HepG2 (cell line): Measurements from ENCODE around the gene RAG2. TPM values are rescaled to one million over a fixed set of nuclear protein-coding genes. Genes with fewer than 3 reads are reported as not detected.

ENCODE experiments used
- ATAC-seq: fragments of 200-7000 bp; cut with Tn5 transposase; 3 replicates; pipeline ENCODE4 v1.9.1; 2020; ENCODE audit warnings: mild to moderate bottlenecking, moderate library complexity
- BruUV-seq: library from RNA; stranded (reverse); fragments of 400-500 nt; replicated peaks from 2 replicates; lab custom pipeline; 2021; lab: Mats Ljungman, UMichigan
- CTCF ChIA-PET: fragments of 300-600 bp; formaldehyde crosslinking; extraction: SDS; loops from one replicate; lab custom pipeline; 2021; ENCODE audit warnings: low total read pairs, inconsistent platforms, low intra/inter-chr PET ratio; lab: Yijun Ruan, JAX
- POLR2A ChIA-PET: fragments of 350-600 bp; sonication (Branson Sonifier 250); formaldehyde crosslinking; loops from one replicate; lab custom pipeline; 2020; ENCODE audit warnings: antibody characterized with exemption, inconsistent platforms; lab: Yijun Ruan, JAX
- DNase-seq: peaks from one replicate; pipeline ENCODE4 v3.0.0-alpha.2; 2015; ENCODE audit warnings: low spot score
- FAIRE-seq: peaks from 3 replicates; lab custom pipeline; 2011; peaks lifted over from hg19 to GRCh38; lab: Jason Lieb, UNC
- H2AFZ ChIP-seq: one replicate; pipeline ENCODE4 v1.6.1; 2011; ENCODE audit warnings: low read length, inconsistent platforms
- H3K27ac ChIP-seq: fragments of 300-600 bp; 3 replicates; pipeline ENCODE4 v1.8.0; 2011; ENCODE audit warnings: mixed run types, mild to moderate bottlenecking, mixed read lengths, low read length, inconsistent platforms; ENCODE audit not compliant: insufficient read depth; ENCODE audit errors: extremely low read length
- H3K27me3 ChIP-seq, 2 experiments: fragments of 200-600 bp in 1 of 2; 2 replicates in 1 of 2; 3 replicates in 1 of 2; pipeline versions ENCODE4 v1.6.0 to v1.8.0; 2011; ENCODE audit warnings: low read length in 2 of 2, mild to moderate bottlenecking in 2 of 2, moderate library complexity in 2 of 2, inconsistent platforms in 1 of 2; ENCODE audit not compliant: insufficient read depth in 2 of 2, control insufficient read depth in 1 of 2
- H3K36me3 ChIP-seq, 2 experiments: fragments of 200-600 bp in 1 of 2; replicated peaks in 1 of 2; 2 replicates in 1 of 2; 3 replicates in 1 of 2; pipeline versions ENCODE4 v1.5.1 to v1.8.0; 2011; ENCODE audit warnings: low read length in 2 of 2, inconsistent platforms in 1 of 2; ENCODE audit not compliant: insufficient read depth in 2 of 2, control insufficient read depth in 1 of 2
- H3K4me1 ChIP-seq: 2 replicates; pipeline ENCODE4 v1.5.1; 2012; ENCODE audit warnings: low read length, inconsistent platforms; ENCODE audit not compliant: insufficient read depth
- H3K4me2 ChIP-seq: 2 replicates; pipeline ENCODE4 v1.6.0; 2011; ENCODE audit warnings: low read depth, low read length, inconsistent platforms
- H3K4me3 ChIP-seq, 3 experiments: fragments of 200-600 bp in 1 of 3; sonication (generic), shearing (Covaris generic) in 1 of 3; replicated peaks in 1 of 3; 2 replicates each; pipeline ENCODE4 v1.5.1; 2011 to 2016; ENCODE audit warnings: low read length in 3 of 3, inconsistent platforms in 2 of 3, low read depth in 2 of 3, mild to moderate bottlenecking in 2 of 3, control low read depth in 1 of 3, mixed read lengths in 1 of 3; ENCODE audit not compliant: insufficient read depth in 1 of 3
- H3K79me2 ChIP-seq: one replicate; pipeline ENCODE4 v1.6.1; 2011; ENCODE audit warnings: low read length, inconsistent platforms; ENCODE audit not compliant: insufficient read depth
- H3K9ac ChIP-seq: 2 replicates; pipeline ENCODE4 v1.6.0; 2011; ENCODE audit warnings: mild to moderate bottlenecking, low read depth, low read length, inconsistent platforms; ENCODE audit not compliant: insufficient read depth
- H3K9me3 ChIP-seq: 2 replicates; pipeline ENCODE4 v1.5.1; 2012; ENCODE audit warnings: mild to moderate bottlenecking, low read length
- H4K20me1 ChIP-seq: 2 replicates; pipeline ENCODE4 v1.6.0; 2011; ENCODE audit warnings: inconsistent platforms, mild to moderate bottlenecking, low read length, moderate library complexity; ENCODE audit not compliant: insufficient read depth
- BCL3 ChIP-seq: sonication (generic); formaldehyde crosslinking; IDR thresholded peaks from 2 replicates; pipeline ENCODE4 v1.5.1; 2020; ENCODE audit warnings: mild to moderate bottlenecking, missing genetic modification reagents, moderate library complexity
- DPF2 ChIP-seq: sonication (generic); formaldehyde crosslinking; IDR thresholded peaks from 2 replicates; pipeline ENCODE4 v1.4.0; 2020; ENCODE audit warnings: mild to moderate bottlenecking, low read depth, missing genetic modification reagents, borderline replicate concordance
- DR1 ChIP-seq: sonication (generic); formaldehyde crosslinking; IDR thresholded peaks from 2 replicates; pipeline ENCODE4 v1.8.0; 2021; ENCODE audit warnings: mild to moderate bottlenecking, missing genetic modification reagents, inconsistent platforms
- ELK4 ChIP-seq: sonication (generic); formaldehyde crosslinking; IDR thresholded peaks from 2 replicates; pipeline ENCODE4 v1.9.0; 2021; ENCODE audit warnings: missing genetic modification reagents, borderline replicate concordance
- JUN ChIP-seq: sonication (generic); formaldehyde crosslinking; IDR thresholded peaks from 2 replicates; pipeline ENCODE4 v1.4.0; 2020; ENCODE audit warnings: mild to moderate bottlenecking, missing genetic modification reagents
- KLF12 ChIP-seq: sonication (generic); formaldehyde crosslinking; IDR thresholded peaks from 2 replicates; pipeline ENCODE4 v1.4.0; 2020; ENCODE audit warnings: missing genetic modification reagents, borderline replicate concordance
- PAWR ChIP-seq: sonication (generic); formaldehyde crosslinking; IDR thresholded peaks from 2 replicates; pipeline ENCODE4 v1.4.0; 2020; ENCODE audit warnings: missing genetic modification reagents, mild to moderate bottlenecking, borderline replicate concordance
- THAP8 ChIP-seq: sonication (generic); formaldehyde crosslinking; IDR thresholded peaks from 2 replicates; pipeline ENCODE4 v1.5.1; 2020; ENCODE audit warnings: missing genetic modification reagents, mild to moderate bottlenecking, borderline replicate concordance
- ZBTB10 ChIP-seq: sonication (generic); formaldehyde crosslinking; IDR thresholded peaks from 2 replicates; pipeline ENCODE4 v1.4.0; 2020; ENCODE audit warnings: missing genetic modification reagents, borderline replicate concordance
- ZFP62 ChIP-seq: sonication (generic); formaldehyde crosslinking; IDR thresholded peaks from 2 replicates; pipeline ENCODE4 v1.4.0; 2020; ENCODE audit warnings: missing genetic modification reagents
- ZFP91 ChIP-seq: sonication (generic); formaldehyde crosslinking; IDR thresholded peaks from 2 replicates; pipeline ENCODE4 v1.9.0; 2022; ENCODE audit warnings: missing genetic modification reagents, mild to moderate bottlenecking, borderline replicate concordance
- ZNF354B ChIP-seq: sonication (generic); formaldehyde crosslinking; IDR thresholded peaks from 2 replicates; pipeline ENCODE4 v1.8.0; 2022; ENCODE audit warnings: mild to moderate bottlenecking, missing genetic modification reagents
- ZNF451 ChIP-seq: sonication (generic); formaldehyde crosslinking; IDR thresholded peaks from 2 replicates; pipeline ENCODE4 v1.5.0; 2020; ENCODE audit warnings: mild to moderate bottlenecking, missing genetic modification reagents
- ZNF652 ChIP-seq: IDR thresholded peaks from 2 replicates; pipeline ENCODE4 v1.6.1; 2016; ENCODE audit warnings: low read depth, borderline replicate concordance
- ZNF674 ChIP-seq: sonication (generic); formaldehyde crosslinking; IDR thresholded peaks from 2 replicates; pipeline ENCODE4 v1.5.0; 2020; ENCODE audit warnings: low read depth, mild to moderate bottlenecking, missing genetic modification reagents
- ZNF720 ChIP-seq: sonication (generic); formaldehyde crosslinking; IDR thresholded peaks from 2 replicates; pipeline ENCODE4 v1.4.0; 2020; ENCODE audit warnings: missing genetic modification reagents
- ZNF878 ChIP-seq: sonication (generic); formaldehyde crosslinking; IDR thresholded peaks from 2 replicates; pipeline ENCODE4 v1.8.1; 2023; ENCODE audit warnings: mild to moderate bottlenecking, missing genetic modification reagents, moderate library complexity
- WGBS: methylation state at CpG from one replicate; pipeline ENCODE4 v1.1.6; 2017; ENCODE audit warnings: low lambda C conversion rate; 5-methylcytosine and 5-hydroxymethylcytosine counted together
- in situ Hi-C: cut with HindIII; loops from 2 replicates; pipeline ENCODE4 v1.10.0; 2017; ENCODE audit warnings: low pct_unique_long_range_greater_than_20kb; ENCODE audit not compliant: extremely low pct_ligation_motif_present
- intact Hi-C: fragments of 100-400 bp; cut with micrococcal nuclease; formaldehyde crosslinking; loops from one replicate; pipeline ENCODE4 v1.10.0; 2022; ENCODE audit not compliant: unreplicated experiment
- polyA plus RNA-seq, 8 experiments: library from polyadenylated mRNA; depleted of rRNA in 3 of 8; stranded (reverse) in 7 of 8; unstranded in 1 of 8; fragments of >200 nt; fragmentation: Illumina TruSeq in 4 of 8; extraction: Trizol in 4 of 8; gene quantifications; 2 replicates each; pipeline versions ENCODE4 v1.2.1 to v1.2.3, GENCODE V29; 2011 to 2016; ENCODE audit warnings: low read depth in 4 of 8, missing spikeins in 1 of 8, mixed read lengths in 1 of 8; ENCODE audit not compliant: insufficient read depth in 1 of 8
- total RNA-seq, 5 experiments: library from RNA; depleted of rRNA; stranded (reverse); fragments of >200 nt; fragmentation: Illumina TruSeq; extraction: Trizol; gene quantifications; 2 replicates each; pipeline ENCODE4 v1.2.3, GENCODE V29; 2016; ENCODE audit warnings: low read depth in 1 of 5

RAG2 gene
- total and polyA plus RNA-seq, 2 of the 13 experiments (the other 11 are each of a cell fraction or from before 2014, with no cell fraction given) = not detected

GRCh38 chr11:36628765-36629244 is 30.8 kb upstream of the RAG2 start (continued):
- TF ChIP-seq THAP8 (CRISPR knock-in tag) (no peak), DR1 (CRISPR knock-in tag) (no peak), ZNF720 (CRISPR knock-in tag) (no peak), DPF2 (no peak), ZNF354B (CRISPR knock-in tag) (no peak), JUN (CRISPR knock-in tag) (no peak)

- in situ Hi-C loops = no loop called here
- ChIA-PET CTCF (no interaction called here), POLR2A (no interaction called here)
- H3K9me3 ChIP-seq = no peaks in the 10 kb centered on the region
- no TSS peak for BruUV-seq
- no peaks in the 10 kb centered on the region for H3K27me3 ChIP-seq
- H3K4me2 ChIP-seq = no peak overlapping the region
- H4K20me1 ChIP-seq = no peaks in the 10 kb centered on the region
- ATAC-seq (no peak), DNase-seq (no peak), FAIRE-seq (no peak)
- no peaks in the 10 kb centered on the region for H3K36me3 ChIP-seq
- no peak overlapping the region for H2AFZ ChIP-seq
- H3K27ac ChIP-seq = no peak overlapping the region
- no peak overlapping the region for H3K9ac ChIP-seq
- intact Hi-C loops = no loop called here
- H3K4me1 ChIP-seq = no peaks in the 10 kb centered on the region
- H3K4me3 ChIP-seq = no peak overlapping the region
- no peaks in the 10 kb centered on the region for H3K79me2 ChIP-seq
- WGBS = 49% methylated on average over 5 of the region's 5 CpGs
- no peak for TF ChIP-seq PAWR
- TF ChIP-seq ZFP91 (CRISPR knock-in tag) = no peak
- TF ChIP-seq BCL3 (CRISPR knock-in tag) = no peak
- no peak for TF ChIP-seq KLF12
- TF ChIP-seq ZFP62 (CRISPR knock-in tag) = no peak
- TF ChIP-seq ZNF652 = no peak
- no peak for TF ChIP-seq ZNF451
- no peak for TF ChIP-seq ZBTB10 (CRISPR knock-in tag)
- TF ChIP-seq ZNF878 (CRISPR knock-in tag) = no peak
- TF ChIP-seq ZNF674 (CRISPR knock-in tag) = no peak
- TF ChIP-seq ELK4 (CRISPR knock-in tag) = no peak
Observed at GRCh38 chr11:36628141-36628540, 30.1 kb upstream of the RAG2 start.
